Ovary (tissue), 9 donors: ENCODE results near the gene SMAD9. TPM values are rescaled to one million over a fixed set of nuclear protein-coding genes. Genes with fewer than 3 reads are reported as not detected.

Experiments
- DNase-seq, 5 donors: peaks; one replicate each; pipeline ENCODE4 v3.0.0-alpha.2; 2019 to 2020
- H3K27ac ChIP-seq, 2 donors: fragments of 200-600 bp; one replicate each; pipeline versions ENCODE4 v1.5.1 to v1.8.0; 2019 to 2022
- H3K27me3 ChIP-seq: fragments of 200-600 bp; one replicate; pipeline ENCODE4 v1.8.0; 2022
- H3K36me3 ChIP-seq: fragments of 200-600 bp; sonication (generic); one replicate; pipeline ENCODE4 v1.5.1; 2019
- H3K4me1 ChIP-seq: one replicate; pipeline ENCODE4 v1.8.1; 2013; ENCODE audit warnings: mild to moderate bottlenecking, moderate library complexity; ENCODE audit not compliant: insufficient read depth
- H3K4me3 ChIP-seq: fragments of 200-600 bp; sonication (generic); one replicate; pipeline ENCODE4 v1.5.1; 2017
- H3K9me3 ChIP-seq, 2 donors: fragments of 200-600 bp in 1 of 2; sonication (generic) in 1 of 2; one replicate each; pipeline versions ENCODE4 v1.5.1 to v1.8.1; 2013 to 2019; ENCODE audit warnings: mild to moderate bottlenecking in 1 of 2, moderate library complexity in 1 of 2
- CTCF ChIP-seq, 3 donors: fragments of 450-650 bp in 2 of 3; fragments of 200-600 bp in 1 of 3; IDR thresholded peaks; one replicate each; pipeline versions ENCODE4 v1.5.1 to v1.8.0; 2016 to 2022; ENCODE audit warnings: antibody characterized with exemption in 3 of 3, mild to moderate bottlenecking in 1 of 3
- EP300 ChIP-seq: sonication (generic); formaldehyde crosslinking; IDR thresholded peaks from one replicate; pipeline ENCODE4 v1.6.1; 2017; ENCODE audit warnings: antibody characterized with exemption
- POLR2A ChIP-seq: fragments of 450-650 bp; IDR thresholded peaks from one replicate; pipeline ENCODE4 v1.6.1; 2017; ENCODE audit warnings: antibody characterized with exemption, mild to moderate bottlenecking, moderate library complexity
- WGBS, 3 donors: extraction: QIAGEN DNeasy Blood & Tissue Kit in 1 of 3; methylation state at CpG; one replicate each; pipeline versions ENCODE4 v1.1.5 to v1.1.7; 2013 to 2017; 5-methylcytosine and 5-hydroxymethylcytosine counted together
- intact Hi-C, 4 donors: fragments of 100-400 bp; cut with DNase I; formaldehyde crosslinking; loops; one replicate each; pipeline versions ENCODE4 v1.11.0 to v1.15.1; 2022 to 2023
- polyA plus RNA-seq, 2 donors: library from polyadenylated mRNA; stranded (reverse); fragments of 200-250 nt in 1 of 2; fragments of 350-450 nt in 1 of 2; fragmentation: Illumina TruSeq in 1 of 2; extraction: RNeasy Lipid Tissue Mini Kit (QIAGEN cat#74804) in 1 of 2; gene quantifications; one replicate each; pipeline ENCODE4 v1.2.3, GENCODE V29; 2013 to 2014
- total RNA-seq, 7 donors: library from RNA; depleted of rRNA in 2 of 7; stranded (reverse); fragments of >200 nt in 2 of 7; fragmentation: NEBNext Ultra II Directional in 3 of 7; extraction: Animal tissue kit (Norgen Biotek cat#: 25700) in 3 of 7; gene quantifications; one replicate each; pipeline versions ENCODE4 v1.1.0 to v1.2.4, GENCODE V29; 2016 to 2023
- donor health status: DM: no; HTN: no; CAD: no; lungs with moderate emphysema.
- donor health status: DM: no; HTN: no; CAD: no.
- donor health status: Bipolar disorder and iron deficiency.
- donor health status: DM: yes; HTN: yes; CAD: no.
- donor health status: DM: no; HTN: no; CAD: no.
- donor health status: DM: yes; HTN: yes; CAD: no.

SMAD9 gene
- total and polyA plus RNA-seq, 9 donors: 7.6 to 26.5 (median 11.7) TPM

GRCh38 chr13:36817996-36818803 is 101.8 kb downstream of the SMAD9 start:
- WGBS, 3 donors: 28 to 31% (median 29%) methylated on average over 12 of the region's 12 CpGs
- intact Hi-C loops: no loop called here
- Histone ChIP-seq H3K27me3 (no peaks in the 10 kb centered on the region), H3K36me3 (no peaks in the 10 kb centered on the region), H3K4me1 (peaks cover 6% of the 10 kb centered on the region), H3K9me3 (no peaks in the 10 kb centered on the region), H3K27ac (peak overlapping the region in 1 of 2 donors; percentile 70), H3K4me3 (peak overlapping the region; percentile 79)
- DNase-seq: no peak
- TF ChIP-seq CTCF (IDR thresholded peaks at IDR 0.05) (no peak), POLR2A (no peak), EP300 (no peak)

GRCh38 chr13:36815062-36815461 is 105.0 kb downstream of the SMAD9 start:
- Histone ChIP-seq H3K27ac (no peak overlapping the region), H3K36me3 (no peaks in the 10 kb centered on the region), H3K9me3 (no peaks in the 10 kb centered on the region), H3K4me1 (peaks cover 1% of the 10 kb centered on the region), H3K4me3 (no peak overlapping the region), H3K27me3 (no peaks in the 10 kb centered on the region)
- TF ChIP-seq POLR2A (no peak), EP300 (no peak), CTCF (IDR thresholded peaks at IDR 0.05) (no peak)
- DNase-seq: no peak
- intact Hi-C loops: no loop called here
- 72 to 83% (median 78%) methylated on average over 2 of the region's 2 CpGs for WGBS, 3 donors

- no peaks in the 10 kb centered on the region for H3K36me3 ChIP-seq
- H3K4me1 ChIP-seq: no peaks in the 10 kb centered on the region
- WGBS, 3 donors: 38 to 48% (median 42%) methylated on average over 9 of the region's 9 CpGs
- no peak overlapping the region for H3K27ac ChIP-seq
- no peaks in the 10 kb centered on the region for H3K9me3 ChIP-seq
- H3K27me3 ChIP-seq: no peaks in the 10 kb centered on the region
- DNase-seq: no peak
- intact Hi-C loops: no loop called here
- TF ChIP-seq EP300 (no peak), CTCF (IDR thresholded peaks at IDR 0.05) (no peak), POLR2A (no peak)
- no peak overlapping the region for H3K4me3 ChIP-seq
Observed at GRCh38 chr13:36814465-36814864, 105.6 kb downstream of the SMAD9 start.

- intact Hi-C loops: no loop called here
- DNase-seq: no peak
- Histone ChIP-seq H3K27me3 (no peaks in the 10 kb centered on the region), H3K4me1 (no peaks in the 10 kb centered on the region), H3K9me3 (no peaks in the 10 kb centered on the region), H3K36me3 (no peaks in the 10 kb centered on the region), H3K27ac (no peak overlapping the region), H3K4me3 (no peak overlapping the region)
- TF ChIP-seq EP300 (no peak), CTCF (IDR thresholded peaks at IDR 0.05) (no peak), POLR2A (no peak)
- 85 to 94% (median 90%) methylated on average over 1 of the region's 1 CpG for WGBS, 3 donors
Observed at GRCh38 chr13:36813225-36813624, 106.8 kb downstream of the SMAD9 start.
